AG09319 (cell line): ENCODE data around the gene STPG4.
"Not testable (repeated sequence)": the region's sequence is repeated elsewhere in the genome, so short reads cannot be mapped to it uniquely, and the experiment has no call there.

ENCODE experiments used
- DNase-seq: peaks from one replicate; pipeline ENCODE4 v3.0.0-alpha.2; 2010; ENCODE audit warnings: low read depth; ENCODE audit errors: extremely low read depth
- CTCF ChIP-seq: IDR thresholded peaks from 2 replicates; pipeline ENCODE4 v1.5.1; 2011; ENCODE audit warnings: low read depth, mild to moderate bottlenecking, inconsistent platforms, low read length, moderate library complexity

Gene STPG4

DNA sequence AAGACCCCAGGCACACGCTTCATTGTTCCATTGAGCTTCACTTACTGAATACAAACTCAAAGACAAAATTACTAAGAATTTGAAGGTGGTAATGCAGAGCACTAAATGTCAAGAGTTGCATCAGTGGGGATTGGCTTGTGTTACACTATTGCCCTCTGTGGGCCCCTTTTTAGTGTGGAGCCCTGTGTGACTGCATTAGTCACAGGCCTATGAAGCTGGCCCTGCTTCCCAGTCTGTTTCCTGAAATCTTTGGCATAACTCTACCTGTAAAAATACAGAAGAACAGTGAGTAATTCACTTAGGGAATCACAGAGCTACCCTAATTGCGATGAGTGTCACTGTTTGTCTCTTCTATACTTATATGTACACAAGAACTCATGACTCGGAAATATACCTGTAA is 40.0 kb upstream of the STPG4 start:
- DNase-seq, result no peak
- TF ChIP-seq CTCF, result no peak

DNA sequence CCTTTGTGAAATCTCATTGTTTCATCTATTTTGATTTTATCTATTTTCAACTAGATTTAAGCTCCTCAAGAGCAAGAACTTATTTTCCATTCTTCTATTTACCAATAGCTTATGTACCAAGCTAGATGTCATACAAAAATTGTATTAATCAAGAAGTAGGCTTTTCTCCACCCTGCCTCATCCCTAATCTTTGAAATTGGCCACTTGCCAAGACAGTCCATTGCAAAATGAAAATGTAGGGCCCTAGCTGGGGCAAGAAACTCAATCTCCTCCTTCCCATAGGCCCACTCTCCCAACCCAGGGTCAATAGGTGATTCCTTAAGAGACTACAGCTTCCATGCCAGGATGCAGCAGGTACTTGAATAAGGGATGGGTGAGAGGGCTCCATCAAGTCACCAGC is 39.3 kb upstream of the STPG4 start:
- TF ChIP-seq CTCF, result no peak
- DNase-seq, result no peak

DNA sequence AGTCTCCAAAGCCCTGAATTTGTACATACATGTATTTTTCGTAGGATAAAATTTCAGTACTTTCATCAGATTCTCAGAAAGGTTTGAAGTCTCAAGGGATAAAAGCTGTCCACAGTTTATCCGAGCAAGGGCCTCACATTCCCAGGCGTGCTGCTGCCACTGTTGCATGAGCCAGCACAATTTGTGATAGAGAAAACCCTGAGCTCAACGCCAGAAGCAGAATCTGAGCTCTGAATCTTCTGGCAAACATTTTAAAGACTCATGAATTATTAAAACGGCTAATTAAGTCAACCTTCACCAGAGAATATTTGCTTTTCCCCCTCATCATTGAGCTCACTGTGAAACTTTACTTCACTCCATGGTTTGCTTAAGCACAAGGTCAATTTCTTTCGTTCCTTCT is 38.5 kb upstream of the STPG4 start:
- no peak for DNase-seq
- TF ChIP-seq CTCF, result no peak

GRCh38 chr2:47190188-47190881 is 35.2 kb upstream of the STPG4 start:
- TF ChIP-seq CTCF, result no peak

DNA sequence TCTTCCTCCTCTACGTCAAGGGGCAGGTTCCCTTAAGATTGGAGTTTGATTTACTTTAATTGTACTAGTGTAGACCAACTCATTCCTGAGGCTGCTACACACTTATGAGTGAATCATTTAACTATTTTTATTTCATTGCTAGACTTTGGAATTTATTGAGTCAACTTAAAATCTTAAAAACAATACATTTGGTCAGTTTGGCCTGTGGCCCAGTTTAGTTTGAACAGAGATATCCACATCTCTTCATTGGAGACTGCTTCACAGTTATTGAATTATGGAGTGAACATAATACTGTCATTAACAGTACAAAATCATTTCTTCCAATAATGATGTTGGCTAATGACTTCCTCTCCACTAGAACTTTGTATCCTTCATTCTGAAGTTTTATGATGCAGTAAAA is 34.5 kb upstream of the STPG4 start:
- no peak for TF ChIP-seq CTCF
- DNase-seq, result no peak

More at GRCh38 chr2:47190188-47190881, 35.2 kb upstream of the STPG4 start:
- no peak for DNase-seq

GRCh38 chr2:47187069-47187468 is 32.0 kb upstream of the STPG4 start:
- TF ChIP-seq CTCF, result no peak
- no peak for DNase-seq

GRCh38 chr2:47186351-47186750 is 31.2 kb upstream of the STPG4 start:
- no peak for TF ChIP-seq CTCF
- DNase-seq, result no peak

DNA sequence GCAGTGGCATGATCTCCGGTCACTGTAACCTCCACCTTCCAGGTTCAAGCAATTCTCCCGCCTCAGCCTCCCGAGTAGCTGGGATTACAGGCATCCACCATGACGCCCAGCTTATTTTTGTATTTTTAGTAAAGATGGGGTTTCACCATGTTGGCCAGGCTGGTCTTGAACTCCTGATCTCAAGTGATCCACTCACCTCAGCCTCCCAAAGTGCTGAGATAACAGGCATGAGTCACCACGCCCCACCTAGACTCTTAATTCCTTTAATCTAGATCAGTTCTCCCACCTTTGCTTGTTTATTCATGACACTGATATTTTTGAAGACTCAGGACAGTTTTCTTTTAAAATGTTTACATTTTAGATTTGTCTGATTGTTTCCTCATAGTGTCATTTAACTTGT is 30.0 kb upstream of the STPG4 start:
- not testable (repeated sequence) for DNase-seq
